ENCODE data around the gene SGMS1. TPM values are rescaled to one million over a fixed set of nuclear protein-coding genes. Genes with fewer than 3 reads are reported as not detected.
A peak's percentile ranks its signal among the peaks of the same experiment; 100 is the strongest.

SGMS1 gene
- total and polyA plus RNA-seq, 2 donors from 2014 or later = 13.6 to 100 TPM

- H3K9me3 ChIP-seq (ENCODE audit: control insufficient read depth in 2 of 3, insufficient read depth in 1 of 3, low read length in 3 of 3) = no peaks in the 10 kb centered on the region
- H3K36me3 ChIP-seq (ENCODE audit: control insufficient read depth in 2 of 3, insufficient read depth in 3 of 3, low read length in 3 of 3) = no peaks in the 10 kb centered on the region
- TF ChIP-seq CTCF (IDR thresholded peaks at IDR 0.05; ENCODE audit: borderline replicate concordance, extremely low read depth, insufficient read depth) = no peak
- DNase-seq (no peak), FAIRE-seq (no peak)
- H3K27ac ChIP-seq (ENCODE audit: low read depth in 2 of 2, low read length in 2 of 2) = peak overlapping the region in 1 of 2 donors; percentile 43
- intact Hi-C loops (cut with DNase I) = no loop called here
- peaks cover 0 to 27% (median 14%) of the 10 kb centered on the region in 3 donors for H3K4me1 ChIP-seq (ENCODE audit: control insufficient read depth in 2 of 3, insufficient read depth in 2 of 3, low read depth in 1 of 3, low read length in 3 of 3)
- no peaks in the 10 kb centered on the region for H3K27me3 ChIP-seq (ENCODE audit: control insufficient read depth, insufficient read depth, low read length)
- H3K4me3 ChIP-seq (ENCODE audit: low read length in 3 of 3) = no peak overlapping the region
- H3K9ac ChIP-seq (ENCODE audit: low read length in 3 of 3) = no peak overlapping the region
Observed at GRCh38 chr10:50582046-50582445, 41.7 kb downstream of the SGMS1 start.

GRCh38 chr10:50580262-50580891, 43.4 kb downstream of the SGMS1 start:
- Histone ChIP-seq H3K4me1 (ENCODE audit: control insufficient read depth in 2 of 3, insufficient read depth in 2 of 3, low read depth in 1 of 3, low read length in 3 of 3) (peaks cover 0 to 35% (median 21%) of the 10 kb centered on the region in 3 donors), H3K4me3 (ENCODE audit: low read length in 3 of 3) (no peak overlapping the region), H3K36me3 (ENCODE audit: control insufficient read depth in 2 of 3, insufficient read depth in 3 of 3, low read length in 3 of 3) (no peaks in the 10 kb centered on the region), H3K9ac (ENCODE audit: low read length in 3 of 3) (no peak overlapping the region), H3K27ac (ENCODE audit: low read depth in 2 of 2, low read length in 2 of 2) (no peak overlapping the region), H3K27me3 (ENCODE audit: control insufficient read depth, insufficient read depth, low read length) (no peaks in the 10 kb centered on the region), H3K9me3 (ENCODE audit: control insufficient read depth in 2 of 3, insufficient read depth in 1 of 3, low read length in 3 of 3) (no peaks in the 10 kb centered on the region)
- no peak for DNase-seq
- no peak for TF ChIP-seq CTCF (IDR thresholded peaks at IDR 0.05; ENCODE audit: borderline replicate concordance, extremely low read depth, insufficient read depth)
- intact Hi-C loops (cut with DNase I) = no loop called here
- FAIRE-seq = no peak

GRCh38 chr10:50579491-50580261, 44.1 kb downstream of the SGMS1 start:
- H3K27me3 ChIP-seq (ENCODE audit: control insufficient read depth, insufficient read depth, low read length) = no peaks in the 10 kb centered on the region
- TF ChIP-seq CTCF (IDR thresholded peaks at IDR 0.05; ENCODE audit: borderline replicate concordance, extremely low read depth, insufficient read depth) = no peak
- intact Hi-C loops (cut with DNase I) = no loop called here
- peaks cover 0 to 35% (median 21%) of the 10 kb centered on the region in 3 donors for H3K4me1 ChIP-seq (ENCODE audit: control insufficient read depth in 2 of 3, insufficient read depth in 2 of 3, low read depth in 1 of 3, low read length in 3 of 3)
- FAIRE-seq (no peak), DNase-seq (peak in 2 of 5 donors; percentile 27 to 28)
- no peaks in the 10 kb centered on the region for H3K36me3 ChIP-seq (ENCODE audit: control insufficient read depth in 2 of 3, insufficient read depth in 3 of 3, low read length in 3 of 3)
- no peak overlapping the region for H3K27ac ChIP-seq (ENCODE audit: low read depth in 2 of 2, low read length in 2 of 2)
- H3K9me3 ChIP-seq (ENCODE audit: control insufficient read depth in 2 of 3, insufficient read depth in 1 of 3, low read length in 3 of 3) = no peaks in the 10 kb centered on the region
- no peak overlapping the region for H3K4me3 ChIP-seq (ENCODE audit: low read length in 3 of 3)
- H3K9ac ChIP-seq (ENCODE audit: low read length in 3 of 3) = no peak overlapping the region
